ENCODE measurements around the gene CISD3. TPM values are rescaled to one million over a fixed set of nuclear protein-coding genes. Genes with fewer than 3 reads are reported as not detected.

Gene CISD3
- total and polyA plus RNA-seq, 10 of the 15 experiments (the other 5 are each of a cell fraction or from before 2014, with no cell fraction given) = 2.6 to 38.1 (median 8.1) TPM

- ChIA-PET POLR2A (interaction anchor here (0.6 kb wide), 1 partner anchor 33 kb away, joined by 3 read pairs; no protein-coding TSS in a partner anchor), RAD21 (ENCODE audit: unreplicated experiment) (interaction anchor here (0.9 kb wide), 1 partner anchor 14 kb away, joined by 3 read pairs; no protein-coding TSS in a partner anchor), CTCF (interaction anchor here (4.0 kb wide), 1 partner anchor 14 kb away, joined by 15 read pairs; no protein-coding TSS in a partner anchor), SMC1A (ENCODE audit: uncharacterized antibody, unreplicated experiment) (interaction anchor here (1.1 to 1.6 kb wide), 2 partner anchors 13 to 15 kb away, joined by 4 to 5 read pairs; no protein-coding TSS in a partner anchor)
- Histone ChIP-seq H3K4me2 (ENCODE audit: control insufficient read depth, insufficient read depth) (no peak overlapping the region), H3K9me3 (replicated peaks; ENCODE audit: control insufficient read depth, insufficient read depth, low read length) (no peaks in the 10 kb centered on the region), H4K20me1 (ENCODE audit: control insufficient read depth, insufficient read depth) (no peaks in the 10 kb centered on the region), H3K79me2 (ENCODE audit: control insufficient read depth, insufficient read depth, low read length) (no peaks in the 10 kb centered on the region), H3K4me3 (no peak overlapping the region), H3K27ac (ENCODE audit: control insufficient read depth, insufficient read depth) (no peak overlapping the region), H3K9ac (ENCODE audit: control insufficient read depth, insufficient read depth, low read length) (no peak overlapping the region), H2AFZ (ENCODE audit: control insufficient read depth, low read depth, low read length) (no peak overlapping the region), H3K36me3 (ENCODE audit: control insufficient read depth in 2 of 2, insufficient read depth in 2 of 2, low read length in 1 of 2) (no peaks in the 10 kb centered on the region), H3K27me3 (replicated peaks in 1 of 2; ENCODE audit: control insufficient read depth in 2 of 2, insufficient read depth in 2 of 2, low read length in 1 of 2) (no peaks in the 10 kb centered on the region), H3K4me1 (ENCODE audit: control insufficient read depth, insufficient read depth, low read length) (peaks cover 6% of the 10 kb centered on the region)
- WGBS (ENCODE audit: insufficient coverage, insufficient replicate concordance, low lambda C conversion rate, missing lambda C conversion rate) = 72% methylated on average over 3 of the region's 4 CpGs
- in situ Hi-C loops (cut with MboI) (no loop called here), intact Hi-C loops (cut with micrococcal nuclease; ENCODE audit: unreplicated experiment) (no loop called here)
- no peak for DNase-seq (ENCODE audit: low read depth, low spot score)
- no TSS peak for BruUV-seq (replicated peaks)
- FAIRE-seq = no peak
- ATAC-seq = no peak
- TF ChIP-seq HSF1 (IDR thresholded peaks at IDR 0.05; ENCODE audit: low read depth, low read length) (no peak), BCLAF1 (IDR thresholded peaks at IDR 0.05) (no peak), FOS (IDR thresholded peaks at IDR 0.05; ENCODE audit: borderline replicate concordance, extremely low read depth, insufficient read length) (no peak), ZNF384 (IDR thresholded peaks at IDR 0.05; ENCODE audit: borderline replicate concordance, low read depth, low read length) (no peak), ZBTB33 (IDR thresholded peaks at IDR 0.05) (no peak), RELB (IDR thresholded peaks at IDR 0.05; ENCODE audit: low read depth) (no peak), MEF2B (IDR thresholded peaks at IDR 0.05; ENCODE audit: partially characterized antibody, poor library complexity, severe bottlenecking) (no peak), SREBF2 (IDR thresholded peaks at IDR 0.05; ENCODE audit: low read length) (no peak), POLR2AphosphoS5 (IDR thresholded peaks at IDR 0.05; ENCODE audit: low read length) (no peak)
Observed at GRCh38 chr17:38691154-38691553, 39.0 kb upstream of the CISD3 start.

Data from GM12878 (cell line).